GF-D8 (cell line): Measurements from ENCODE around the gene KIF26A.

Experiments
- DNase-seq: peaks from one replicate; lab custom pipeline; 2025; lab: John Stamatoyannopoulos, UW

The KIF26A gene

DNA sequence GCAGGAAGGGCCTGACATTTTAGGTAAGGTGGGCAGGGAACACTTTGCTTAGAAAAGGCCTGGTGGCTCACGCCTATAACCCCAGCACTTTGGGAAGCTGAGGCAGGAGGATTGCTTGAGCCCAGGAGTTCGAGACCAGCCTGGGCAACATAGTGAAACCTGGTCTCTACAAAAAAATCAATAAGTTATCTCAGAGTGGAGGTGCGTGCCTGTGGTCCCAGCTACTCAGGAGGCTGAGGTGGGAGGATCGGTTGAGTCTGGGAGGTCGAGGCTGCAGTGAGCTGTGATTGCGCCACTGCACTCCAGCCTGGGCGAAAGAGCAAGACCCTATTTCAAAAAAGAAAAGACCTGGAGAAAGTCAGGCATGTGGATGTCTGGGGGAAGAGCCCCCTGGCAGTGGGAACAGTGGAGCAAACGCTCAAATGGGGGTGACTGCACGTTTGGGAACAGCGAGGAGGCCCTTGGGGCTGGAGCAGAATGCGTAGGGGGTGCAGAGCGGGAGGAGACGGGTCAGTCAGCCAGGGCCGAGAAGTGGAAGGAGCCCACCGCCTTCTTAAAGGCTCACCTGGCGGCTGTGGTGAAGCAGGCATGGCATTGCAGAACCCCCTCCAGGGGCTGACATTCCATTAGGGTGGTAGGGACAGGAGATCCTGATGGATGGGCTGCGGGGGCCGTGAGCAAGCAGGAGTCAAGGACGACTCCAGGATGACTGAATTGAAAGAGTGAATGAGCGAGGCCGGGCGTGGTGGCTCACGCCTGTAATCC is 6.2 kb upstream of the KIF26A start:
- DNase-seq: no peak

DNA sequence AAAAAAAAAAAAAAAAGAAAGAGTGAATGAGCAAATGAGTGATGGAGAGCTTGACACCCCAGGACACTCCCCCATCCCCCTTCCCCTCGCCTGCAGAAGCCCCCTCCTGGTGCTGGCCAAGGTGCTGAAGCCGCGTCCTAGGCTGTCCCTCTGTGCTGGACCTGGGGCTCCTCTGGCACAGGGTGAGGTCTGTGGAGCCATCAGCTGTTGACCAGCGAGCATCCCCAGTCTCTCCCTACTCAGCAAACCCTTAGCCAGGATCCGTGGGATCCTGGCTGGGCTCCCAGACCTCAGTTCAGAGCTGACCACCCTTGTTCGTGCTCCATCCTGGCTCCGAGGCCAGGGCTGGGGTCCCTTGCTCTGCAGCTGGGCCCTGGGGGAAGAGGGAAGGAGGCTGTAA is 5.4 kb upstream of the KIF26A start:
- DNase-seq: no peak

- DNase-seq: no peak
Observed at GRCh38 chr14:104133496-104133895, 4.9 kb upstream of the KIF26A start.

- no peak for DNase-seq
Observed at GRCh38 chr14:104134061-104134965, 4.1 kb upstream of the KIF26A start.

DNA sequence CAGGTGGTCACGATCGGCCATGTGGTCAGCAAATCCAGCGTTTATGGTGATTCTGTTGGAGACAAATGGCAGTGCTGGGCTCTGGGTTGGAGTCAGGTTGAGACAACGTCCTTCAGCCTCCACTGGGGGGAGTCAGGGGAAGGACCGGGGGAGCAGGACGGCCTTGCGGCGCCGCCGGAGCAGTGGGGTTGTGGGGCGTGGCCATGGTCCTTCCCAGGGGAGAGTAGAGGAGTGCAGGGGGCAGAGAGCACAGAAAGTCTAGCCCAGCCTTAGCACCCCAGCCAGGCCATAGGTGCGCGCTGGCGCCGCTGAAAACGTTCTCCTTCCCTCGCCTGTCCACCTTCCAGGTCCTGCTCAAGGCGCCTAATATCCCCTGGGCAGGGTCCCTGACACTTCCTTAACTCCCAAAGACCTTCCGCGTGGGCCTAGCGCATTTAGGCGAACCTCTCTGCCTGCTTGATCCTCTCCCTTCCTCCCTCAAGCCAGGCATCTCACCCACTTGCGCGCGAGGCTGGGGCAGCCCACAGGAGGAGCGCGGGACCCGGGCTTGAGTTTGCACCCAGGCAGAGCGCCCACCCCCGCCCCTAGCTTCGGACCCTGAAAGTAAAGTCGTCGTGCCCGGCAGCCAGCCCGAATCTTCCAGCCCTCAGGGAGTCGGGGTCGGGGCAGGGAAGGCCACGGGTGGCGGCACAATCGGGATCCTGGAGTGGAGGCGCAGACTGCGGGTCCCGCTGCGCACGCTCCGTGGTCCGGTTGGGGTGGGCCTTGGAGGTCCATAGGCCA is 3.1 kb upstream of the KIF26A start:
- no peak for DNase-seq

- DNase-seq: no peak
Observed at GRCh38 chr14:104135904-104136471, 2.4 kb upstream of the KIF26A start.

DNA sequence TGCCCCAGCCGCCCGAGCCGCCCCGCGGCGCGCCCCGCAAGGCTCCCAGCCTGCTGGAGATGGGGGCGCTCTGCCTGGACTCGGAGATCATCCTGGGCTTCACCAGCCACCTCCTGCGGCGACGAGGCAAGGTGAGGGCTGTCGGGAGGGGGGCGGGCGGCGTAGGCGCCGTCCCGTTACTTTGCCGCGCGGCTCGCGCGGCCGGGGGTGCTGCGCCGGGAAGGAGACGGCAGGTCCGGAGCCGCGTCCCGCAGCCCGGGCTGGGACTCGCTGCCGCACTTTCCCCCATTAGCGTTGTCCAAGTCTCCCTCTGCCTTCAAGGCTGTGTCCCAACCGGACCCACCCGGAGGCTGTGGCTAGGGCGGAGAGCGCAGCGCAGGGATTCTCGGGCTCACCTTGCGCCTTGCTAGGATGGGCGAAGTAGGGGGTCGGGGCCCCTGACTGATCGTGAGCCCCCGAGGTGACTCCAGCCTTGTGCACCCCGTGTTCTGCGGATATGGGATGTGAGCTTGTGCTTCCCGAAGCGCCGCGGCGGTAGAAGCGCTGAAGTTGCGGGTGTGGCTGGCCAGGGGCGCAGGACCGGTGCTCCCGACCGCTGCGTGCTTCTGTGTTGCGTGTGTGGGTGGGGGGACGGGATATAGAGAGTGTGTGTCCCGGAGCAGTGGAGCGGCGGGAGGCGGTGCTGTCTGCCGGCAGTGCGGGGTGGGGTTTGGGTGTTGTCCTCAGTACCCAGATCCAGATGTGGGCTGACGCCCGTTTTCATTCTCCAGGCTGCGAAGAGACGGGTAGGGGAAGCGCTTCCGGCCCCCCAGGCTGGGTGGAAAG is 1.7 kb upstream of the KIF26A start:
- DNase-seq: no peak

- no peak for DNase-seq
Observed at GRCh38 chr14:104137297-104138097, 890 bp upstream of the KIF26A start.

- DNase-seq: no peak
Observed at GRCh38 chr14:104138718-104139459, 502 bp downstream of the KIF26A start.

DNA sequence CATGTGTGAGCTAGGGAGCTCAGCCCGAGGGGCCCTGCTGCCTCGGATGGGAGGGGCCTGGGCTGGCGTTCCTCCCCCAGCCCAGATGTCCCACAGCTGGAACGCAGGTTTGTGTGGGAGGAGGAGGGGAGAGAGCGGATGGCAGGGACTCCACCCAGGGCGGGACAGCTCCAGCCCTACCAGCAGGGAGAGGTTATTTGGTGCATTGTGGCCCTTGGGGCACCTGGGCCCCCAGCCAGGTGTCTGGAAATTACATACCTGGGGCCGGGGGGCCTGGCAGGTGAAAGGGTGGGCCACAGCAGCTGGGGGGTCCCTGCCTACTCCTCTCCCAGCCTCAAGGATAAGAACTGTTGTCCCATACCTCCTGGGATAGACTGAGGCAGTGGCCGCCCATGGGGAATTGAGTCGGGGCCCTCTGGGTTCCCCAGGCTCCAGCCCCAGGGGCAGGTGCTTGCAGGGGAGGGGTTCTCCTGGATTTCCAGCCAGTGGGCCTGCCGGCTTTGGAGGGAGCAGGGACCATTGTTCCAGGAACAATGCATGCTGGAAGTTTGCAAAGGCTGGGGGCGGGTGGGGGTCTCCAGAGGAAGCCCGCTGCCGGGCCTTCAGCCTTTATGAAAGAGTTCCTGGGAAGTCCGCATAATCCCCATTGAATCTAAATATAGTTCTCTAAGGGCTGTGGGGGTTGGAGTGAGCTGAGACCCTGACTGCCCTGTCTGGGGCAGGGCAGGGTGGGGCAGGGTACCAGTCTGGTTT is 1.2 kb downstream of the KIF26A start:
- DNase-seq: no peak

DNA sequence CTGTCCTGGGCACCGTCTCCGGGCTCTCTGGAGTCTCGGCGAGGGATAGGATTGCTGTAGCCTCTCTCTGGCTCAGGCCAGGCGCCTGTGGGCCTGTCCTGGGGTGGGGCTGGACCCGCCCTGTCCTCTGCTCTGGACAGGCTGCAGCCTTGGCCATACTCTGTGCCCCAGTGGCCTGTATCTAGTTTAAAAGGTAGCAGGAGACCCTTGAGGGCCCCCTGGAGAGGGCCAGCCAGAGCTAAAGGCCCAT is 1.8 kb downstream of the KIF26A start:
- DNase-seq: no peak

DNA sequence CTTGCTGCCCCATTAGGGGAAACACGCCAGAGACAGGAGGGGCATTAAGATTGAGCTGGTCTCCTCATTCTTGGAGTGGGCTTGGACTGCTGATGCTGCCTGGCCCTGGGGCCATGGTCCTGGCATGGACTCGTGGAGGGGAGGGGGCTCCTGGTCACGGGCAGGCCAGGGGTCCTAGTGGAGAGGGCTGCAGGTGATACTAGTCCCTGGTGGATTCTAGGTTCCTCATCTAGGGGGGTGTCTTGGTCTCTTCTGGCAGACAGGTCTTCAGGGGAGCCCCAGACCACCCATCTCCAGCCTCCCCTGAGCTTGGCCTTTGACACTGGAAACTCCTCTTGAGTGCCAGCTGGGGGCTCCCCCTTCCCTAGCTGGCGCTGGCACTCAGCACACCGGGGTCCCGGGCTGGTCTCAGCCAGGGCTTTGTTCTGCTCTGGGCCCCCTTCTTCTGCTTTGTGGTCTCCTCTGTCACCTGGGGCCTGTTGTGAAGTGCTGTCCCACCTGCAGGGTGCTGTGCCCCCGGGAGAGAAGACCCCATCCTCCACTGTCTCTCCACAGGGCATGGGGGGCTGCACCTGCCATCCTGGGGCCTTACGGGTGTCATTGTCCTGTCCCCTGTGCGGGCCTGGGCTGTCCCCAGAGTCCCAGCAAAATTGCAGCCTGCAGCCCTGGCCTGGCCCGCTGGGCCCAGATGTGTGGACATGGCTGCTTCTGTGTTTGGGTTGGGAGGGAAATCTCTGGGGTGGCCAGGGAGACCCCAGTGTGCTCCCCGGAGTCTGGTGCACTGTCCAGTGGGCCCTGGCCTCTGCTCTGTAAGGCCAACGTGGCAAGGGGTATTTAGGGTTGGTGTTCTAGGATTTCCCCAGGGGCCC is 2.3 kb downstream of the KIF26A start:
- no peak for DNase-seq

DNA sequence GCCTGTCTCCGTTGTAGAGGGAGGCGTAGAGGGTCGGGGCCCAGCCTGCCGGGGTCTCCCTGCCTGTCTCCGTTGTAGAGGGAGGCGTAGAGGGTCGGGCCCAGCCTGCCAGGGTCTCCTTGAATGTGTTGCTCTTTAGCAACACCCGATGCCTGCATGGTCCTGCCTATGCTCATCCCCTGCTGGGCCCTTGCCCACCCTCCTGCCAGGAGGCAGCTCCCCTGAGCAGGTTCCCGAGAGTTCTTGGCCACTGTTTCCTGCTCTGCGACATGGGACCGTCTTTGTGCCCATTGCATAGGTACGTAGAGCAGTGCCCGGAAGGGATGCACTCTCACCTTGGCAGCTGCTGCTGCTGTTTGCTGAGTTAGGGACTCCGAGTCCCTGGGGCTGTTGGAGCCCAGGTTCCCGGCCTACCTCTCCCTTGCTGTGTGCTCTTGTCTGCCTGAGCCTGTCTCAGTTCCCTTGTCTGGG is 3.3 kb downstream of the KIF26A start:
- DNase-seq: no peak

GRCh38 chr14:104142136-104142945 is 4.0 kb downstream of the KIF26A start:
- no peak for DNase-seq

DNA sequence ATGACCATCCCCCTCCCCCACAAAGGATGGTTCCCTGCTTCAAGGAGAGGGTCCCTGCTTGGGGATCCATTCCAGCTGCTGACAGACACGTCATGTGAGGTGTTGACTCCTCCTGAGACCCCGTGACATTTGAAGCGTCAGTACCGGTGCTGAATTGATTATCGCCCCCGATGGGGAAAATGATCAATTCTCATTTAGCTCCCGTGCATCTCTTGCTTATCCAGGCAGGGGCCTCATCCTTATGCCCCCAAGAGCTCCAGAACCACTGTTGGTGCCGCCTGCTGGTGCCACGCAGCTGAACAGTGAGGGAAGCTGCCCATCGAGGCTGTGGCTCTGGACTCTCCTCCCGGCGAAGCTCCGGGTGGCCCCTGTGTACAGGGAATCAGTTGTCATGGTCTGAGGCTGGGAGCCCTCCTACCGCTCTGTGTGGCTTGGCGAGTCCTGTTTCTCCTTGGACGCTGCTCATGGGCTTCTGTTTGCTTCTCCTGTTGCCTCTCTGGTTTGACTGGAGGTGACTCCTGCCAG is 4.6 kb downstream of the KIF26A start:
- DNase-seq: no peak

DNA sequence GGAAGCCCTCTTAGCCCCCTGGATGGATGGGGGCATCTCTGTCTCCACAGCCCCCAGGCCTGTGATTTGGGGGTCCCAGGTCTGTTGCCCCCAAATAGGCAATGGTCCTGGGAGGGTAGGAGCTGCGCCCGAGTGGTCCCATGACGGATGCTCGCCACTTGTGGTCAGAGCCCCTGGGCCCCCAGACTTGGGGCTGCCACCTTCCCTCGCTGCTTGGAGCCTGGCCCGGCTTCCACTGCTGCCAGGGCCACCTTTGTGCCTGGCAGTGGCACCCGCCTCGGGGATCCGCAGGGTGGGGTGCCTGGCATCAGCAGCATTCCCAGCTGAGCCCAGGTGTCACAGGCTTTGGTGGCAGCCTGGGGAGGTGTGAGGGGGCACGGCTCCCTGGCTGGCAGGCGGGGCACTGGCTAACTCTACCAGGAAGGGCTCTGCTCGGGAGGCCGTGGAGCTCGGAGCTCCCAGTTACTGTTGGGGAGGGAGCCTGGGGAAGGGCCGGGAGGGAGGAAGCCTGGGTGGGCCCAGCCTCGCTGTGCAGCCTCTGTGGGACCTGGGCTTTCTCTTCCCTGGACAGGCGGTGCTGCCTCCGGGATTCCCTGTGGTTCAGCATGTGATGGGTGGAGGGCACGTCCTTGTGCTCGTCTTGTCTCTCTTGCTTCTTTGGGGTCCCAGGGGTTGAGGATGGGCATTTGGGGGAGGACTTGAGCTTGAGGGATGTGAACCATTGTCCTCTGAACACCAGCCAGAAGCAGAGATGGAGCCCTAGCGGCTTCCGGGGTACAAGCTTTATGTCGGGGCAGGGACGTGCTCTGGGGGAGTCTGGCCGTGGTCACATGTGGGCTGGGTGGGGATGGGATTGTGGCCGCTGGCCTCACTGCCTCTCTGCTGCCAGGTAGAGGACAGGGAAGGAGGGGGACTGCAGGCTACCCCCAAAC is 5.4 kb downstream of the KIF26A start:
- DNase-seq: no peak
